Lower leg skin (tissue), 3 donors: ENCODE measurements around the gene SCEL.

Experiments
- CTCF ChIP-seq, 3 donors: fragments of 450-650 bp; IDR thresholded peaks; one replicate each; pipeline ENCODE4 v1.5.1; 2016; ENCODE audit warnings: antibody characterized with exemption in 3 of 3, mild to moderate bottlenecking in 3 of 3, moderate library complexity in 2 of 3
- POLR2A ChIP-seq, 2 donors: fragments of 450-650 bp; IDR thresholded peaks; one replicate each; pipeline ENCODE4 v1.6.1; 2016 to 2017; ENCODE audit warnings: antibody characterized with exemption in 2 of 2, mild to moderate bottlenecking in 1 of 2, moderate library complexity in 1 of 2

- TF ChIP-seq POLR2A (IDR thresholded peaks at IDR 0.05) (no peak), CTCF (IDR thresholded peaks at IDR 0.05) (no peak)
Observed at GRCh38 chr13:77599351-77599750, 63.8 kb downstream of the SCEL start.
